T-helper 2 cell treated with Interferon-gamma antibody and Interleukin-4, amounts not matched to agents 100 ng/mL and 5 ng/mL, for 36 hours (primary cell): ENCODE results near the gene ADH1C. TPM values are rescaled to one million over a fixed set of nuclear protein-coding genes. Genes with fewer than 3 reads are reported as not detected.
"Not testable (repeated sequence)": the region's sequence is repeated elsewhere in the genome, so short reads cannot be mapped to it uniquely, and the experiment has no call there.

Experiments
- intact Hi-C: fragments of 100-400 bp; cut with micrococcal nuclease; formaldehyde crosslinking; loops from one replicate; pipeline ENCODE4 v1.15.1; 2023
- total RNA-seq: library from RNA; stranded (reverse); gene quantifications from 2 replicates; pipeline ENCODE4 v1.2.3, GENCODE V29; 2022

Gene ADH1C
- total RNA-seq, 1 donor from 2014 or later, result not detected

DNA sequence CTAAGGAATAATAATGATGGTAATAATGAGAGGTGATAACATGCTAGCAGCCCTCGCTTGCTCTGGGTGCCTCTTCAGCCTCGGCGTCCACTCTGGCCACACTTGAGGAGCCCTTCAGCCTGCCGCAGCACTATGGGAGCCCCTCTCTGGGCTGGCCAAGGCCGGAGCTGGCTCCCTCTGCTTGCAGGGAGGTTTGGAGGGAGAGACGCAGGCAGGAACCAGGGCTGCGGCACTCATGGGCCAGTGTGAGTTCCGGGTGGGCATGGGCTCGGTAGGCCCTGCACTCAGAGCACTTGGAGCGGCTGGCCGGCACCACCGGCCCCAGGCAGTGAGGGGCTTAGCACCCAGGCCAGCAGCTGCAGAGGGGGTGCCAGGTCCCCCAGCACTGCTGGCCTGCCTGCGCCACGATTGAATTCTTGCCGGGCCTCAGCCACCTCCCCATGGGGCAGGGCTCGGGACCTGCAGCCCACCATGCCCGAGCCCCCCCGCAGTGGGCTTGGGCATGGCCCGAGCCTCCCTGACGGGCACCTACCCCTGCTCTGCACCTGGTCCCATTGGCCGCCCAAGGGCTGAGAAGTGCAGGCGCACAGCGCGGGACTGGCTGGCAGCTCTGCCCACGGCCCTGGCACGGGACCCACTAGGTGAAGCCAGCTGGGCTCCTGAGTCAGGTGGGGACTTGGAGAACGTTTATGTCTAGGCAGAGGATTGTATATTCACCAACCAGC is 7.1 kb upstream of the ADH1C start:
- intact Hi-C loops, result no loop called here

DNA sequence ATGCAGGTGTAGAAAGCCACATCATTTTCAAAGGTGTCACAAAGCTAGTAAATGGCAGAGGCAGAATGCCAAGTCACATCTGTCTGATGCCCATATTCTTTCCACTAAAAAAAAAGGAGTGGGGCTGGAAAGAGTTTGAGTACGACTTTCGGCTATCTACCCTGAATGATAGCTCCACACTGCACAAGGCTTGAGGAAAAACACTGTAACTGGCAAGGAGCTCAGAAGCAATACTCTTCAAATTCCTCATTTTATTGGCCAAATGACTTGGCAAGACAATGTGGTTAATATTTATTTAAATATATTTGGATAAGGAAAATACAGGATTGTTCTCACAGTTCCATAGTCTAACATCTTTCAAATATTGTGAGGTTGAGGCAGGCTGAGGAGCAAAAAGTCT is 5.4 kb upstream of the ADH1C start:
- intact Hi-C loops, result no loop called here

DNA sequence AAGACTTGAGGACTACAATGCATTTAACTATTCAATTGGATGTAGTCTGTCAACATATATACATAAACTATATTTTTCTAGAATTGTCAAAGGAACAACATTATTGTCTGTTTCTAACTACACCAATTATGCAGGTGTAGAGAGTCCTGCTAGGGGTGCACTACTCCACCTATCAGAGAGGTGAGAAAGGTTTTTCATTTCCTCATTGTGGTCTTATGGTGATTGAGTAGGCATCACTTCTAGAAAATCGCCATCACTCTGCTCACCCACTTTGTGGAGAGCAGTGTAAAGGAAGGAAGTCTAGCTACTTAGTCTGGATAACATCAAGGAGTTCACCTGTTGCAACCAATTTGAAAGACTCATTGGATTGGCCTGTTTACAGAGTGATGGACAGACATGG is 4.4 kb upstream of the ADH1C start:
- intact Hi-C loops, result no loop called here

DNA sequence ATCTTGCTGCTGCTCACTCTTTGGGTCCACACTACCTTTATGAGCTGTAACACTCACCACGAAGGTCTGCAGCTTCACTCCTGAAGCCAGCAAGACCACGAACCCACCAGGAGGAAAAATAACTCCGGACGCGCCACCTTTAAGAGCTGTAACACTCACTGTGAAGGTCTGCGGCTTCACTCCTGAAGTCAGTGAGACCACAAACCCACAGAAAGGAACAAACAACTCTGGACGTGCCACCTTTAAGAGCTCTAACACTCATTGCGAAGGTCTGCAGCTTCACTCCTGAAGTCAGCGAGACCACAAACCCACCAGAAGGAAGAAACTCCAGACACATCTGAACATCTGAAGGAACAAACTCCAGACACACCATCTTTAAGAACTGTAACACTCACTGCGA is 3.6 kb upstream of the ADH1C start:
- intact Hi-C loops, result not testable (repeated sequence)

DNA sequence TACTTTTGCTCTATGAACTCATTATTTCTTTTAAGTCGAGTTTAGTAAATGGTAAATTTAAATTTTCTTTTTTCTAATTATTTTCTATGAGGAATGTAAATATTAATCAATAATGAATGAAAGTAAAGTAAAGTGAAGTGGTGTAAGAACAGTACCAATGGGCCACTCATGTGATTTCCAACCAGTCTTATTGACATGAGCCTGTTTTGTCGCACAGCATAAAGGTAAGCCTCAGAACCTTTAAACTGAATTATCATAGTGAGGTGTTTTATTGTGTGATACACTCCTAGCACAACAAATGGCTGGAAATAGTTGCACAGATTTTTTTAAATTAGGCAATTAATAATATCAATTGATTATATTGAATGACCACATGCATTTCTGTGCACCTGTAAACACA is 1.1 kb downstream of the ADH1C start:
- intact Hi-C loops, result no loop called here

DNA sequence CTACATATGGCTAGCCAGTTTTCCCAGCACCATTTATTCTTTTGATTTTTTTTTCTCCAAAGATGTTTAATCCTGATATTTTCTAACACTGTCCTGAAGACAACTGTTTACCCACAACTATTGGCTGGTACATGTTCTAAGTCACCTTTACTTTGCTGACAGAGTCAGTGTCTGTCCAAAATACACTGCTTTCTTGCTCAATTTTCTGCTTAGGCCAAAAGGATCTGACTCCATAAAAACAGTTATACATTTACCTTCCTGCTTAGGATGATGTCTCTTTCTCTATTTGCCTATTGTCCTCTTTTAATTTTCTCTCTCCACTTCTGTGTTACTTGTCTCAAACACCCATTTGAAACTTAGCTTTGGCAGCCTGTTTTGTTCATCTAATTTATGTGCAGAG is 3.2 kb downstream of the ADH1C start:
- intact Hi-C loops, result no loop called here

DNA sequence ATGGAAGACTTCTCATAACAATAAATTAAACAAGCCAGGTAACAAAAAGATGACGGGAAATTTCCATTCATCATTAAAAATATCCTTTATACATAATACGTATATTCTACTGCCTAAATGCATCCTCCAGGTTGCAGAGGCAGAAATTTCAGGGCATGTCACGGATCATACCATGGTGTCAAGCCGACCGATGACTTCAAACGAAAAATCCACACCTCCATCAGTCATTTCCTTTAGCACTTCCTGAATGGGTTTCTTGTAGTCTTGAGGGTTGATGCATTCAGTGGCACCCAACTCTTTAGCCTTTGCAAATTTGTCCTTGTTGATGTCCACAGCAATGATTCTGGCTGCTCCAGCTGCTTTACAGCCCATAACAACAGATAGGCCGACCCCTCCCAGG is 9.9 kb downstream of the ADH1C start:
- intact Hi-C loops, result not testable (repeated sequence)

DNA sequence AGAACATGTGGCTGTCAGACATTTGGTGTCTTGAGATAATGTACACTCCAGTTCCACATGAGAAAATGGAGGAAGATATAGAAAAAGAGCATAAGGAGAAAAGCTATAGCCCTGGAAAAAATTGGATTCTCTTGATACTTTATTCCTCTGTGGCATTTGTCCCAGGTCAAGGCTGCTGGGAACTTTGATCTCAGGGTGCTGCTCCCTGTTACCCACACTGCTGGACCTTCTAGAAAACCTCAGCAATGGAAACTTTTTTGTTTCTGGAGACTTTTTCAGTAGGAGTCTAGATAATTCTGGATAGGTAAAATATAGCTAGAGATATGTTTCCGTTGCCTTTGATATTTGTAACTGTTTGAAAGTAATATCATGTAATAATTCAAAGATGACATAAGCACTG is 11.1 kb downstream of the ADH1C start:
- intact Hi-C loops, result no loop called here

DNA sequence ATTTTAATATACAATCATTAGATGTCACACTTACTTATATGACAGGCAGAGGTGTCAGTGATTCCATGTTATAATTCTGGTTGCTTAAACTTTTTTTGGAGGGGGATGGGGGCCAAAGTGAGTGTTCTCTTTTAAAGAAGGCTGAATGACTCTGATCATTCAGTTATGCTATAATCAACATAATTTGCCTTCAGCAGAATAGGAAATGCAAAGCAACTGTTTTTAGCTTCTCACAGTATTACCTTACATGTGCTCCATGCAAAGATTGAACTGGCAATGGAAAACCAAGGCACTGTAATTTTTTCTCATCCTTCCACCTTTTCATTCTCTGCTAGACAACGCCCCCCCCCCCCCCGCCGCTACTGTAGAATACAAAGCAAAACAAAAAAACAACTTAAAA is 13.4 kb downstream of the ADH1C start:
- intact Hi-C loops, result no loop called here

DNA sequence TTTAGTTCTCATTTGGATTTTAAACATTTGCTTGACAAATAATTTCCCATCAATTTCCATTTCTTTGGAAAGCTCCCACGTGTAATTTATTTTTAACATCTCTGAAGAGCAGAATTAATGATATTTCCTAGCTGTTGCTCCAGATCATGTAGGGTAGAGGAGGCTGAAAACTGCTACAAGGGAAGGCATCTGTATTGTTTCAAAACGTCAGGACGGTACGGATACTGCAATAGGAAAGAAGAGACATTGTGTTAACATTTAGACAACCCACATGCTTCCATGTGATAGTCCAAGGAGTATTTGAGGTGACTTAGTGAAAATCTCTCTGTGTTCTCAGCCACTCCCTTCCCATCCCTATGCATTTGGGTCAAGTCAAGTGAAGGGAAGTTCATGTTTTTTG is 16.0 kb downstream of the ADH1C start:
- intact Hi-C loops, result no loop called here

DNA sequence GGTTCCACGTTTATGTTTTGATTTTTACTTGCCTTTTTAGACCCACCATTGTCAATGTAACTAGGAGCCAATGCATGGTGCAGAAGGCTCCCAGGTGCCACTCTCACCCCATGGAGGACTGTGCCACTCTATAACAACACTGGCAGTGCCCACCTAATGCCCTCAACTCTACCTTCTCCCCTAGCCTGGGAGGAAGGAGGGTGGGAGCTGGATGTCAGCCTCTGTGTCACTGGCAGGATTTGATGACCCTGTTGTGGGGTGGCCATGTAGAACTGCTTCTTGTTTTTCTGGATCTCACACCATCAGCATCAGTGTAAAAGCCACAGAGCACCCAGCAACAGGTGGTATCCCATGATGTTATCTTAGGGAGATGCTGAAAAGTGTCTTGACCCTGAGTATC is 17.7 kb downstream of the ADH1C start:
- intact Hi-C loops, result no loop called here

DNA sequence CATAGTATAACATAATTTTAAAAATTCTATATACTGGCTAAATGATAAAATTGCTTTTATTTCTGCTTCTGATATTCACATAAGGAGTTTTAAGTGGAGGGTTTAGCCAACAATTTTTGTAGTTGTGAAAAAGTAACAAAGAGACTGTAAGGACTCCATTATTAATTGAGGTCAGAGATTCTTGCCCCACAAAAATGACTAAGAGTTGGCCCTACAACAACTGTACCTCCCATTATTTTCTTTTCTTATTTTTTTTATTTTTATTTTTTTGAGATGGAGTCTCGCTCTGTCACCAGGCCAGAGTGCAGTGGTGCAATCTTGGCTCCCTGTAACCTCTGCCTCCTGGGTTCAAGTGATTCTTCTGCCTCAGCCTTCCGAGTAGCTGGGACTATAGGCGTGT is 21.9 kb downstream of the ADH1C start:
- intact Hi-C loops, result no loop called here

DNA sequence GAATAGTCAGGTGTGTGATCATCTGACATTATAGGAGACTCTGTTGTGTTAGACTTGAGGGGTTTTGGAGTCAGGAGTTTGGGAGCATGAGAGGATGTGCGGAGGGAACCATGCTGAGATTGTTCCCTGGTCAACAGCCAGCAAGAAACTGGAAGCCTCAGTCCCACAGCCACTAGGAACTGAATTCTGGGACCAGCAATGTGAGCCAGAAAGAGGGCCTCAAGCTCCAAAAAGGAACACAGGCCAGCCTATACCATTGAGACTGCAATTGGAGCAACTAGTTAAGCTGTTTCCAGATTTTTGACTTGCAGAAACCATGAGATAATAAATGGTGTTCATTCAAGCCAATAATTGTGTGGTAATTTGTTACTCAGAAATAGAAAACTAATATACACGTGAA is 22.7 kb downstream of the ADH1C start:
- intact Hi-C loops, result no loop called here

DNA sequence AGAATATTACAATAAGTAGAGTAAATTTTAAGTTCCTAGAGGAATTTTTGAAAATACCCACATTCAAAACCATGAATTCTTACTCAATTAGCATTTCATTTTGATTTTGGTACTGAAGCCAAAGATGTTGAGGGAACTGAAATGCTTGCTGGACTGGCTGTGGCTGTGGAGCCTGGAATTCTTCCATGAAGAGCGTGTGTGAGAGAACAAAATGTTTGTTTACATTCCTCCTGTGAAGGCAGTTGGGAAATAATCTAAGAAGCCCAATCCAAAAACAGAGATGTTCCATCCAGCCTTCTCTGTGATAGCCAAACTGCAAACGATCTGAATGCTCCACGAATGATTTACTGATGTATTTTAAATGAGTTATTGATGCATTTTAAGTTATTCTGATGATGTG is 27.6 kb downstream of the ADH1C start:
- intact Hi-C loops, result no loop called here

DNA sequence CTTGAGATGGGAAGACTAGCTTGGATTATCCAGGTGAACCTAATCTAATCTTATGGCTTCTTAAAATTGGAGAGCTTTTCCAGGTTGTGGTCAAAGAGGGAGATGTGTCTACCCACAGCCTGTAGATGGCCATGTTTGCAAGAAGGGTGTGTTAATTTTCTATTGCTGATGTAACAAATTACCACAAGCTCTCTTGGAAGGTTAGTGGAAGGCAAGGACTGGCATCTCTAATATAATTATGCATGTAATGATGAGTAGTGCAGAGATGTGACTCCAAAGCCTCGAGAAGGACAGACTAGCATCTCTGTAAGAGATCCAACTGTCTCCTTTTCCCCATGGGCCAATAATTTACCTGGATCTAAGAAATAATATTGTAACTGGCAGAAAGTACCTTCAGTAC is 28.2 kb downstream of the ADH1C start:
- intact Hi-C loops, result no loop called here

DNA sequence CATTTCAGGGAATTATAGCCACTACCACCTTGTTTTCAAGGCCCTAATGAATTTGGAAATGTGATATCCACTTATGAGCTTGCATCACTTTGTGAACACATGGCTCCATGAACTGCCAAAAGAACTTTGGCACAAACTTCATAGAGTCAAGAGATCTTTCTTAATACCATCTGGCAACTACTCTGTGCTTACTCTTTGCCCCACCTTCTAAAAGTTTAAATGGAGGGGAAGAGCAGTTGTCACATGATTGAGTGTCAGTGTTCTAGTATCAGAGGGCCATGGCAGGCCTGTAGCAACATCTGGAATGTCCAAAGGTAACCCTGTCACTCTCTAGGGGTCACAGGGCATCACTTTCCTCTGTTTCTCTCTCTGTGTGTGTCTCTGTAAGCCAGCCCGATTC is 28.8 kb downstream of the ADH1C start:
- intact Hi-C loops, result no loop called here

DNA sequence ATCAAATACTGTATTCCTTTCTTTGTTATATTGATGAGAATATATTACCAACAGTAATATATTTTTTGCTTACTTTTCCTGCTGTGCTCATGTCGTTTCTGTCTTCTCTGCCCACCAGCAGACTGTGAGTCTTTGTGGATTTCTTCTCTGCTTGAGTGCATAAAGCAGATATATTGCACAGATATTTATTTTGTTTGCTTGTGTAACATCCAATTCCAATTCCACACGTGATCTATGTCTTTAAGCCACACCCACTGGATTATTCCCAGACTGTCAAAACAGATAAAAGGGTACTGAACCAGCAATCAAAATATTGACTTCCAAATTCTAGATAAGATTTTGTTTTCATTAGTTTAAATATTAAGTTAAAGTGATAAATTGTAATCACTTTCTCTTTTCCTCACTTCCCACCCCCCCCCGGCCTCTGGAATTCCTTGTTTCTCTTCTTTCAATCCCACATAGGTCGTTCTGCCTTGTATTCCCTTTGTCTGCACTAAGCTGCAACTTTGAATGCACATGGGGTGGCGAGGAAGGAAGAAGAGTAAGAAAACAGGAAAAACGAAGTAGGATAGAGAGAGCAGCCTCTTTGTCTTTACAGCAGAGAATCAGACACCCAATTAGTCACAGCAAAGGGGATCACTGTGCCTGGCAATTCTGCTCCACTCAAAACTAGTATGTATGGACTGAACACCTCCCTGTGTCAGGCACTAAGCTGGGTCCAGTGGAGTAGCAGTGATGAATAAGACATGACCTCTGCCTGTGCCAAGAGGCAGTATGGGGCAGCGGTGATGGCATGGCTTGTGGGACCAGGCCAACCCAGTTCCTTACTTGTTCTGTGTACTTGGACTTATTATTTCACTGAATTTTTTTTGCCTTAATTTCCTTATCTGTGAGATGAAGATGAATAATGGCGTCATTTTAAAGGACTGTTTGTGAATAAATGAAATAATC is 31.0 kb downstream of the ADH1C start, which contains the start of gene ADH1B:
TSS of gene ADH1B (minus strand) at position 161 of the 951 bp plus-strand sequence. CDS start at position 91, 70 bp downstream.
- intact Hi-C loops, result no loop called here

DNA sequence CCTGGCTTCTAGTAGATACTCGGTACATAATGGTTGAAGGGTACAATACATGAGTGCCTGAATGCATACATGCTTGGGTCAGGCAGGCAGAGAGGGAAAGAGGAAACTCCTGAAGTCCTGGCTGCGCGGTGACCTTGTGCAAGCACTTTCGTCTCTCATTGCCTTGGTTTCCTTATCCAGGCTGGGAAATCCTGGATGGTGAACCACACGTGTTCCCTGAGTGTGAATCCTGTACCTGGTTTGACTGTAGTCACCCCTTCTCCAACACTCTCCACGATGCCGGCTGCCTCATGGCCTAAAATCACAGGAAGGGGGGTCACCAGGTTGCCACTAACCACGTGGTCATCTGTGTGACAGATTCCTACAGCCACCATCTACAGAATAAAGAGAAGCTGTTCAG is 34.7 kb downstream of the ADH1C start:
- intact Hi-C loops, result not testable (repeated sequence)

DNA sequence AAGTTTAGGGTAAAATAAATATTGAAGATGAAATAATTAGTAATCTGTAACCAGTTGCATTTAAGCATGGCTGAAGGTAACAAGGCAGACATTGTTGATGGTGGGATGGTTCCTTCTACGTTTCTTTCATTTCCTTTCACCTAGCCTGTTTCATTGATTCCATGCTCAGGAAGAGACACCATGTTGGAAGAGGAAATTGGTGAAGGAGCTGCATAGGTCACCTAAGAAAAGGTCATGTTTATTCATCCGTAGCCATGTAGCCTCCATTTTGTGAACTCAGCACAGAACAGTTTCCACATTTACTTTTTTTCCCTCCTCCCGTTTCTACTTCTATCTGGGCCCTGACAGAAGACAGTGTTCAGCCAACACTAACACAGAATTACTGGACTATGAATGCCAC is 35.2 kb downstream of the ADH1C start:
- intact Hi-C loops, result no loop called here

DNA sequence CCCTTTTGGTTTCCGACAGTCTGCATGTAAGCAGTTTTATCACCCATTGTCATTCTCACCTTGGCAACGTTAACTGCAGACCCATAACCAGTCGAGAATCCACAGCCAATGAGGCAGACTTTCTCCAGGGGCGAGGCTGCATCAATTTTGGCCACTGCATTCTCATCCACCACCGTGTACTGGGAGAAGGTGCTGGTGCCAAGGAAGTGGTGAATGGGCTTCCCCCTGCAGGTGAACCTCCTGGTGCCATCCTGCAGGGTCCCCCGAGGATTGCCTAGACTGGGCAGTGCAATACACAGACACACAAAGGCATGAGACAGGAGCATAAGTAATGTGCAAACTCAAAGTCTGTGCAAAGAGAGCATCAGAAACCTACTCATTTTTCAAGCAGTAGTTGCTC is 36.7 kb downstream of the ADH1C start:
- intact Hi-C loops, result no loop called here

DNA sequence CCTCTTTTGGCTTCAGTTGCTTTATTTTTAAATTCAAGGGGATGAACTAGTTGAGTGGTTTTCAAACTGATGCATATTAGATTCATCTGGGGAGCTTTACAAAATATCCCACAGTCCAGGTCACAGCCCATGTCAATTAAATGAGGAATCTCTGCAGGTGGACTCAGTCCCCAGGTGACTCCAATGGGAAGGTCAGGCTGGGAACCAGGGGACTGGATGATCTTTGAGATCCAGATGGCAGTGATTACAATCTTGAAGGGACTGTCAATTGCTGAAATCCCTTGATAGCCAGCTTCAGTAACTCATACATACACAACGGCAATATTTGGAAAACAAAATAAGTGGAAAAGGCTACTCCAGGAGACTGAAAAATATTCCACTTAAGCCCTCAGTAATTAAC is 38.3 kb downstream of the ADH1C start:
- intact Hi-C loops, result no loop called here

DNA sequence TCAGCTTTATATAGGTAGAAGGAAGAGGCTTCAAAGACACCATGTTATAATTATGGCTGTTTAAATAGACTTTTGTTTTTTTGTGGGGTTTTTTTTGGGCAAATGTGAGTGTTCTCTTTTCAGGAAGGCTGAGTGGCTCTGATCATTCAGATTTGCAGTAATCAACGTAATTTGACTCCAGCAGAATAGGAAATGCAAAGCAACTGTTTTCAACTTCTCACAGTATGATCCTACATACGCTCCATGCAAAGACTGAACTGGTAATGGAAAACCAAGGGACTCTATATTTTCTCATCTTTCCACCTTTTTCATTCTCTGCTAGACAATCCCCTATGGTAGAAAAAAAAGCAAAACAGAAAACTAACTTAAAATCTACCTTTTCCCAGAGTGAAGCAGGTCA is 42.2 kb downstream of the ADH1C start:
- intact Hi-C loops, result no loop called here
